GDM1 (cell line): ENCODE data around the gene PLET1.

ENCODE experiments used
- DNase-seq: peaks from one replicate; lab custom pipeline; 2025; lab: John Stamatoyannopoulos, UW

The PLET1 gene

GRCh38 chr11:112260490-112260889 is at the start of gene PLET1:
TSS of gene PLET1 (minus strand) at chr11:112260860. CDS start at chr11:112260589, 271 bp downstream.
- DNase-seq, result no peak

GRCh38 chr11:112310419-112310818 is 49.8 kb upstream of the PLET1 start:
- no peak for DNase-seq

GRCh38 chr11:112308651-112309050 is 48.0 kb upstream of the PLET1 start:
- DNase-seq, result no peak

- no peak for DNase-seq
These were observed 47.0 kb upstream of the PLET1 start for GRCh38 chr11:112307616-112308015.

GRCh38 chr11:112306230-112306629 is 45.6 kb upstream of the PLET1 start:
- DNase-seq, result no peak

- DNase-seq, result no peak
These were observed 44.3 kb upstream of the PLET1 start for GRCh38 chr11:112304914-112305313.

GRCh38 chr11:112303616-112304015 is 43.0 kb upstream of the PLET1 start:
- no peak for DNase-seq

GRCh38 chr11:112302226-112302868 is 41.7 kb upstream of the PLET1 start:
- no peak for DNase-seq

- no peak for DNase-seq
These were observed 39.6 kb upstream of the PLET1 start for GRCh38 chr11:112300094-112300786.

- no peak for DNase-seq
These were observed 37.9 kb upstream of the PLET1 start for GRCh38 chr11:112298535-112298934.

GRCh38 chr11:112297248-112297866 is 36.7 kb upstream of the PLET1 start:
- no peak for DNase-seq

GRCh38 chr11:112296044-112296443 is 35.4 kb upstream of the PLET1 start:
- no peak for DNase-seq

GRCh38 chr11:112294688-112295340 is 34.2 kb upstream of the PLET1 start:
- DNase-seq, result no peak

- no peak for DNase-seq
These were observed 33.0 kb upstream of the PLET1 start for GRCh38 chr11:112293614-112294013.

- no peak for DNase-seq
These were observed 32.2 kb upstream of the PLET1 start for GRCh38 chr11:112292785-112293407.

GRCh38 chr11:112292188-112292587 is 31.5 kb upstream of the PLET1 start:
- DNase-seq, result no peak

GRCh38 chr11:112291191-112291590 is 30.5 kb upstream of the PLET1 start:
- DNase-seq, result no peak

GRCh38 chr11:112290493-112290850 is 29.8 kb upstream of the PLET1 start:
- no peak for DNase-seq

GRCh38 chr11:112289588-112290492 is 29.2 kb upstream of the PLET1 start:
- DNase-seq, result peak; percentile 38

- DNase-seq, result no peak
These were observed 27.4 kb upstream of the PLET1 start for GRCh38 chr11:112288021-112288420.

GRCh38 chr11:112285841-112286311 is 25.2 kb upstream of the PLET1 start:
- no peak for DNase-seq
